ENCODE measurements around the gene CD300C.

DNA sequence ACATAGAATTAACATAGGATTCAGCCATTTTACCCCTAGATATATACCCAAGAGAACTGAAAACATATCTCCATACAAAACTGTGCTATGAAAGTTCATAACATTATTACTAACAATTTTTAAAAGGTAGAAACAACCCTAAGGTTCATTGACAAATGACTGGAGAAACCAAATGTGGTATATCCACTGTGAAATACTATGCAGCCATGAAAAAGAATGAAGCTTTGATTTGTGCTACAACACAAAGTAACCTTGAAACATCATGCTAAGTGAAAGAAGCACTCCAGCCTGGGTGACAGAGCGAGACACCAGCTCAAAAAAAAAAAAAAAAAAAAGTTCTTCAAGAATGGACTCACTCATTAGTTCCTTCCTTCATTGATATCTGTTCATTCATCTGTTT lies 45.6 kb upstream of the CD300C start:
- TF ChIP-seq POLR2A (IDR thresholded peaks at IDR 0.05) = no peak
- TF ChIP-seq, protein P1, sequence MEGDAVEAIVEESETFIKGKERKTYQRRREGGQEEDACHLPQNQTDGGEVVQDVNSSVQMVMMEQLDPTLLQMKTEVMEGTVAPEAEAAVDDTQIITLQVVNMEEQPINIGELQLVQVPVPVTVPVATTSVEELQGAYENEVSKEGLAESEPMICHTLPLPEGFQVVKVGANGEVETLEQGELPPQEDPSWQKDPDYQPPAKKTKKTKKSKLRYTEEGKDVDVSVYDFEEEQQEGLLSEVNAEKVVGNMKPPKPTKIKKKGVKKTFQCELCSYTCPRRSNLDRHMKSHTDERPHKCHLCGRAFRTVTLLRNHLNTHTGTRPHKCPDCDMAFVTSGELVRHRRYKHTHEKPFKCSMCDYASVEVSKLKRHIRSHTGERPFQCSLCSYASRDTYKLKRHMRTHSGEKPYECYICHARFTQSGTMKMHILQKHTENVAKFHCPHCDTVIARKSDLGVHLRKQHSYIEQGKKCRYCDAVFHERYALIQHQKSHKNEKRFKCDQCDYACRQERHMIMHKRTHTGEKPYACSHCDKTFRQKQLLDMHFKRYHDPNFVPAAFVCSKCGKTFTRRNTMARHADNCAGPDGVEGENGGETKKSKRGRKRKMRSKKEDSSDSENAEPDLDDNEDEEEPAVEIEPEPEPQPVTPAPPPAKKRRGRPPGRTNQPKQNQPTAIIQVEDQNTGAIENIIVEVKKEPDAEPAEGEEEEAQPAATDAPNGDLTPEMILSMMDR (IDR thresholded peaks at IDR 0.05) = no peak

Measured in body of pancreas (tissue), 4 donors.